Measurements from ENCODE around the gene HCN2.
"Not testable (repeated sequence)": the region's sequence is repeated elsewhere in the genome, so short reads cannot be mapped to it uniquely, and the experiment has no call there.

Gene HCN2

GRCh38 chr19:588093-588740 is 1.5 kb upstream of the HCN2 start:
- no peak for FAIRE-seq

- FAIRE-seq, result no peak
Observed at GRCh38 chr19:588741-589692, 664 bp upstream of the HCN2 start.

GRCh38 chr19:590396-590745 is 690 bp downstream of the HCN2 start:
- no peak for FAIRE-seq

- no peak for FAIRE-seq
Observed at GRCh38 chr19:590750-591098, 1.0 kb downstream of the HCN2 start.

GRCh38 chr19:591099-591958 is 1.6 kb downstream of the HCN2 start:
- no peak for FAIRE-seq

- no peak for FAIRE-seq
Observed at GRCh38 chr19:592101-592500, 2.4 kb downstream of the HCN2 start.

GRCh38 chr19:593055-593454 is 3.4 kb downstream of the HCN2 start:
- FAIRE-seq, result no peak

GRCh38 chr19:593505-593904 is 3.8 kb downstream of the HCN2 start:
- no peak for FAIRE-seq

- no peak for FAIRE-seq
Observed at GRCh38 chr19:594265-594870, 4.7 kb downstream of the HCN2 start.

- FAIRE-seq, result no peak
Observed at GRCh38 chr19:595326-596262, 5.9 kb downstream of the HCN2 start.

GRCh38 chr19:596263-596655 is 6.6 kb downstream of the HCN2 start:
- FAIRE-seq, result no peak

- no peak for FAIRE-seq
Observed at GRCh38 chr19:597406-598315, 8.0 kb downstream of the HCN2 start.

GRCh38 chr19:601310-601709 is 11.6 kb downstream of the HCN2 start:
- no peak for FAIRE-seq

GRCh38 chr19:601790-602189 is 12.1 kb downstream of the HCN2 start:
- FAIRE-seq, result no peak

GRCh38 chr19:602391-603301 is 13.0 kb downstream of the HCN2 start:
- FAIRE-seq, result no peak

GRCh38 chr19:603302-603639 is 13.6 kb downstream of the HCN2 start:
- FAIRE-seq, result not testable (repeated sequence)

GRCh38 chr19:603779-604178 is 14.1 kb downstream of the HCN2 start:
- not testable (repeated sequence) for FAIRE-seq

GRCh38 chr19:604355-604754 is 14.7 kb downstream of the HCN2 start:
- no peak for FAIRE-seq

GRCh38 chr19:605061-605971 is 15.6 kb downstream of the HCN2 start:
- FAIRE-seq, result not testable (repeated sequence)

All from islet of Langerhans (tissue), 1 donor.